CD4-positive, alpha-beta T cell treated with Interferon gamma for 1 hour (primary cell): ENCODE data around the gene CASP7.
"Not testable (repeated sequence)": the region's sequence is repeated elsewhere in the genome, so short reads cannot be mapped to it uniquely, and the experiment has no call there.

Experiments
- DNase-seq: peaks from one replicate; pipeline ENCODE4 v3.0.0-alpha.2; 2020

CASP7 gene

DNA sequence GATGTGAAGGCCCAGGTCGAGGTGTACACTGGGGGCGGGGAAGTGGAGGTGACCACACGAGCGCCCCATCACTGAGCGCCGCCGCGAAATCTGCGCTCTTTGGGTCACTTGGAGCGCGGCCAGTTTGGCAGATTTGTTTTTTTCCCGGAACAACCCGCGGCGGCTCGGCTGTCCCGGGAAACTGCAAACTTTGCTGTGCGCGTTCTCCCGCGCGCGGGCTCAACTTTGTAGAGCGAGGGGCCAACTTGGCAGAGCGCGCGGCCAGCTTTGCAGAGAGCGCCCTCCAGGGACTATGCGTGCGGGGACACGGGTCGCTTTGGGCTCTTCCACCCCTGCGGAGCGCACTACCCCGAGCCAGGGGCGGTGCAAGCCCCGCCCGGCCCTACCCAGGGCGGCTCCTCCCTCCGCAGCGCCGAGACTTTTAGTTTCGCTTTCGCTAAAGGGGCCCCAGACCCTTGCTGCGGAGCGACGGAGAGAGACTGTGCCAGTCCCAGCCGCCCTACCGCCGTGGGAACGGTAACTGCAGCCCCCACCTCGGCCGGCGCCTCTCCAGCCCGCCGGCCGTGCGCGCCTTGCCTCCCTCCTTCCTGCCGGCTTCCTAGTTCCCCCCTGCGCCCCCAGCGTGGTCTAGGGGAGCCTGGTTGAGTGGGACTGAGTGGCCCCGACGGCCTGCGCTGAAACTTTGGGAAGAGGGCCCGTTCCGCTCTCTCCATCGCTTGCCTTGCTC is at the start of gene CASP7:
Gene CASP7 (plus strand): TSS at position 450 of the 727 bp plus-strand sequence. CDS start 17,582 bp downstream, outside the sequence.
- peak; percentile 80 for DNase-seq

DNA sequence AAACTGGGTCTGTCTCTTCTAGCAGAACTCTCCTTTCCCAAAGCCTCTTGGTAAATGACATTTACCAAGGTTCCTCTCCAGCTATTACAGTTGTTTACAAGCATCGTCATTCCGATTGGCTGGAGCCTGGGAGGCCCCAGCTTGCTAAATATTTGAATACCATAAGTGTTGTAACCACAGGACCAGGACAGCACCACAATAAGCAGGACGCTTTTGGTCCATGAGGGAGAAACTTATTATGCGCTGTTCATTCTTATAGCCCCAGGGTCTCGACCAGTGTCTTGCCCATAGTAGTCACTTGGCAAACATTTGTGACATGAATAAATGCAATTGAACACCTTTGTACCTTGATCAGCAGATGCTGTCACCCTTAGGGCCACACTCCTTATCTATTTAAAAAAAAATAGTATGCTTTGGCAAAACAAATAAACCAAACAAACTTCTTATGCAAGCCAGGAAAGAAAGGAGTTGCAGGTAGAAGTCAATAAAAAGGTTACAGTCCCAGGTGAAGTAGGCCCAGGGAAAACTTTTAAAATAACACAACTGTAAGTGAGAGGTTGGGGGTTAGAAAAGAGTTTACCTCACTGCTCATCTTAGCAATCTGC is 48.7 kb upstream of the CASP7 start:
- DNase-seq = no peak

DNA sequence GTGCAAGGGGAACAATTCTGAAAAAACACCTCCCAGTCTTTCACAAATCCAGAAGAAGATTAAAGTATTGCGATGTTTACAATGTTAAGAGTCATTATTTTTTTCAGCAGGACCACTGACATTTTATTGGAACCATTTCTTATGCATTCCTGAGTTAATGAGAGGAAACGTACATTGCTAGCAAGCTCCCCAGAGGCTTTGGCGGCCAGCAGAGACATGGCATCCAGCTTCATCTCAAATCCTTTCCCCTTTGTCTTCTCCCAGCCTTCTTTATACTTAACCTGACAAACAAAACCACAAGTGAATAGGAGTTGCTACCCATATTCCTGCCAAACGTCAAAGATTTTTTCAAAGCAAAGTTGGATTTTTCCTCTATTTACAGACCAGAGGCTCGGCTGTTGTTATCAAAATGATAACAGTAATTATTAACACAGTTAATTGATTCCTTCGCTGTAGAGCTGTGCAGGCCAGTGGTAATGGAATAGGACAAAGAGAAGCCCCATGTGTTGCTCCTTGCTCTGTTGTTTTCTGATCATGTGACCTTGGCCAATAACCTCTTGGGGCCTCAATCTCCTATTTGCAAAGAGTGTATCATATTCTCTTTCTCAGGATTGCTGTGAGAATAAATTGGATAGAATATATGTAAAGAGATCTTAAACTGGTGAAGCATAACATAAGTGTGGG is 47.9 kb upstream of the CASP7 start:
- no peak for DNase-seq

DNA sequence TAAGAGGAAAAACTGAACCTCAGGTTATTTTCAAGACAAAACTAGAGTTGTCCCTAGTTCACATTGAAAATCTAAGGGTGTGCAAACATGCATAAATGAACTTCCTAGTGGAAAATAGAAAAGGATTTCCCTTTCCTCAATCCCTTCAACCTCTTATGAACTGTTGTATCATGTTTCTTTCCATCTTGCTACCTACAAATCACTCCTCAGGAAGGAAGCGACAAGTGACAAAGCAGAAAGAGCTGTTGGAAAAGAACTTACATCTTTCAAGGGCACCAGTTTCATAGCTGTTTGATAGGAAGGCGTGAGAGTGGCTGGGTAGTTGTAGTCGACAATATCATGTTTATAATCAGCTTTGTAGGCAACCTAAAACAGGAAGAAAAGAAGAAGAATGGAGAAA is 39.7 kb upstream of the CASP7 start:
- DNase-seq = no peak

DNA sequence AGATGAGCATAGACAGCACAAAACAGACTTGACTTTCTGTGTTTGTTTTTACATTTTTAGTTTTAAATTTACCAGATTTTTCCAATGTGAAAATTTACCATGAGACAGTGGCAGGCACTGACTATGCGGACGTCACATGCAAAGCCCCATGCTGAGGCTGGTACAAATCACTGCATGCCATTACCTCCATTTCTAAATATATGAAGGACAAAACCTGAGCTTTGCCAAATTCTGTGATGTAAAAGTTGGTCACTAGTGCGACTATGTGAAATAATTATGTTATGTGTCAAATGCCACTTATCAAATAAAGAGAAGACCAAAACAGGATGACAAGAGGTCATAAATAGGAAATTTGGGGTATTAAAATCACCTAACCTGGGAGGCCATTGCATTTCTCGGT is 38.0 kb upstream of the CASP7 start:
- no peak for DNase-seq

DNA sequence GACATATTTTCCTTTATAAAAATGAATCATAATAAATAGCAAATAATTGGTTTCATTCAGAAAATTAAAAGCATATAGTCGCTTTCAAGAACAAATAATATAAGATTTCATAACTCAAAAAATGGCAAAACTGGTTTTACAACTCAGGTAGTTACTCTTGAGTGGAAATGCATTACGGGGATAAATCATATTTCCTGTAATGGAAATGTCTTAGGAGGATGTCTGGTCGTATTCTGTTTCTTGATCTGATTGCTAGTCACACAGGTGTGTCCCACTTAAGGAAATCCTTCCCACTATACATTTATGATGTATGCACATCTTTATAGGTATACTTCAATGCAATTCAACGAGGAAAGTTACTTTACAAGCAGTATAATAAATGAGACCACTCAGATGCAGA is 36.5 kb upstream of the CASP7 start:
- no peak for DNase-seq

DNA sequence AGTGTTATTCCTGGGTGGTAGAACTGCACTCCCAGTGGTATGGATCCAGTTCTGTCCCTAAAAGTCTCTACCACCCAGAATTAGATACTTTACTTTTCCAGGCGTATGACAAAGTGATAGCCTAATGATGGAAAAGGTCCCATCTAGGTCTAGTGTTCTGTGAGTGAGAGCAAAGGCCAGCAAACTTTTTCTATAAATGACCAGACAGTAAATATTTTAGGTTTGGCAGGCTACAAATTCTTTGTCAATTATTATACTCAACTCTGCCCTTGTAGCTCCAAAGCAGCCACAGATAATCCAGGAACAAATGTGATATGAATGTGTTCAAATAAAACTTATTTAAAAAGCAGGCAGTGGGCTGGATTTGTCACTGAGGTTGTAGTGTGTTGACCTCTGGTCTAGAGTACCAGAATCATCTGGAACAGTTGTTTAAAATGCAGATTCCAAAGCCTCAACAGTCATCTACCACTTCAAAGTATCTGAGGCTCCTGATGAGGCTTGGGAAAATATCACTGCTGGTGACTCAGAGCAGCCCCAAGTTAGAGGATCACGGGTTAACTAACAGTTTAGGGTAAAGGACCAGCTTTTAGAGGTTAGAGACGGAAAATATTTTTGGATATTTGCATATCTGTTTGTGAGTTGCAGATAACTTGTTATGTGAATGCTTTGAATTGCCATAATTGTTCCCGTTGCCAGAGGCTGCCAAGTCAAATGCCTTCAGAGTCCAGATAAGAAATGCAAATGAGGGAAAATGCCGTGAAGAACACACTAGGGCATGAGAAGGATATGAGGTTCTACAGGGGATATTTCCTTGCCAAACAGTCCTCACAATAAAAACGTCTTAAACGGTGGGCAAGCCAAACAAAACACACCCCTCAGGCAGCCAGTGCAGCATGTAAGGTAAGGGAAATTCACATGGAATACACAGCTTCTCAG is 35.3 kb upstream of the CASP7 start:
- DNase-seq = no peak

DNA sequence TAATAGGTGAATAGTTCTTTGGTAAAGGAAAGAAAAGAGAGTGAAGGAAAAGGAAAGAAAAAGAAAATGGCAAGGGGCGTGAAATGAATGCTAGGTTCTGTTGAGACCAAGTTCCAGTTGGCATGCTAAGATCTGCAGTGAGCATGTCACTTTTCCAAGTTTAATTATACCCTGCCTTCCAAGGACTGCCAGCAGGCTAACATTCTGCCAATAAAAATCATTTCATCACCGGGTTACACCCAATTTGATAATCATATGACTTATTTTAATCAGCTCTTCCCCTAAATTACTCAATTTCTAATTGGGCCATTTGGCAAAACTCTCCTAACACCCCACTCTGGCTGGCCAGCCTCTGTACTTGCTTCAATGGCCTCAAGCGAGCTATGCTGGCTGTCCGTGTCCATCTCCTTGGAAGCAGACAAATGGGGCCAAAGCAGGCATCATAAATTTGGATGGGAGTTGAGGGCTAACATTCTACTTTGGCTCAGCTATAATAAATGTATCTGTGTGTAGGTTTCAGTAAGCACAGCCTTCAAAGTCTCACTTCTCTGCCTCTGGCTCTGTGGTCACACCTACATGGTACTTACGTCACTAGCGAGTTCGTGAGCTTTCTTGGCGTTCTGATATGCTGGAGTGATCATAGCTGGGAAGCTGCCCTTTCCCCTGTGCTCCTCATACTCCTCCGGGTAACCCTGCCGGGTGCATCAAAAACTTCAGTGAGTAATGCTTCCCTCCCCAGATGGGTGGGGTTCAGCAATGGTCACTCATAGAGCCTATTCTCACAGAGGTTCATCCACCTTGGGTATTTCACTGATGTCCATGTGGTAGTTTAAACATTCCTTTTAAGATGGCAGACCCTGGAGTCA is 33.1 kb upstream of the CASP7 start:
- no peak for DNase-seq

DNA sequence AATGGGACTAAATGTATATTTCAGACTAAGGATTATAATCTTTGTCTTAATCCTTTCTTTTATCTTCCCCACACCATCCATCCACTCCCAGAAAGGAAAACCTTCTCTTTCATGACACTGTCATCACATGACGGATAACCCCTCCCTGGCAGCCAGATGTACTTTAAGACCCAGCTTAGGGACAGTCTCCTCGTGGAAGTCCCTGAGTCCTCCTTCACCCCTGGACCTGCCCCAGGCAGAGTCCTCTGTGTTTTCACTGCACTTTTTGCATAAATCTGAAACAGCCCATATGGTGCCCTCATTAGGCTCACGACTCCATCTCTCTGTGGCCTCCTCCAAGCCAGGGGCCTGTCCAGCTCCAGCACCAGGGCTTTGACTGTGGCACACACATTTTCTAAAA is 31.9 kb upstream of the CASP7 start:
- no peak for DNase-seq

DNA sequence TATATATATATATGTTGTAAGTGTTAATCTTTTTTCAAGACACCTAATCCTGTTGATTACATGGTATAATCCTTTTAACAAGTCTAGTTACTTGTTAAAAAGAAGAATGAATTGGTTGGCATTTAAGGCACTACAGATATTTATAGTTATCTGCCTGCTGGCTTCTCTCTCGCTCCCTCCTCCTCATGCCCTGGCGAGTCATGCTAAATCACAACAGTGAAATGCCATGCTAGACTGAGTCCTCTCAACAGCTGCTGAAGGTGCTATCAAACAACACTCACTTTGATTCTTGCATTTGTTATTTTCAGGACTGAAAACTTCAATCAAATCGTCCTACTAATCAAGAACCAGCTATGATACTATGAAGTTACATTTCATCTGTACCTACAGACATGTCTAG is 31.2 kb upstream of the CASP7 start:
- no peak for DNase-seq

DNA sequence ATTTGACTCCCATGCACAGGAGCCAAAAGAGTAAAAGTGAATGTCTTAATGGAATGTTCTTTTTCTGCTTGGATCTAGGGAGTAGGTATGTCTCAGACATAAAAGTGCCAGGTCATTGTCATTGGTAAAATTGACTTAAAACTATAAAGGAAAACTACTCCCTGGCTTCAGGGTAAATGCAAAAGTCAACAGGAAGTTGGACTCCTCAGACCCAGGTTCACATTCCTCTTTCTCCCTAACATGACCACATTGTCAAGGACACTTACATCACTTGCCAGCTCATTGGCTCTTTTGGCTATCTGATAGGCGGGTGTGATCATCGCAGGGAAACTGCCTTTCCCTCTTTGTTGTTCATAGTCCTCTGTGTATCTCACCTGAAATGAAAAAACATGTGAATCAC is 29.5 kb upstream of the CASP7 start:
- DNase-seq = no peak

DNA sequence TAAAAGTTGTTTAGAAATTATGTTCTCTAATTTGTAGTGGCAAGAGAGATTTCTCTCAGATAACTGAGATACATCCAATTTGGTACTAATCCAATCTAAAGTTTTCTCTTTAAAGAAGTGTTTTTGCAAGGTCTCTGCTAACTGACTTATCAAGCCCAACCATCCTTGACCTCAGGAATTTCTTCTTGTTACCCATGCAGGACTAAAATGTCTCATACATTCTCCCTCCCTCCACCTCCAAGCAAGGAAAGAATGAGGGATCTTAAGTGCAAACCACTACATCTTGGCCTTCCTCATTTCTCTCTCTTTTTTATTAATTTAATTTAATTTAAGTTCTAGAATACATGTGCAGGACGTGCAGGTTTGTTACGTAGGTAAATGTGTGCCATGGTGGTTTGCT is 28.7 kb upstream of the CASP7 start:
- DNase-seq = no peak

DNA sequence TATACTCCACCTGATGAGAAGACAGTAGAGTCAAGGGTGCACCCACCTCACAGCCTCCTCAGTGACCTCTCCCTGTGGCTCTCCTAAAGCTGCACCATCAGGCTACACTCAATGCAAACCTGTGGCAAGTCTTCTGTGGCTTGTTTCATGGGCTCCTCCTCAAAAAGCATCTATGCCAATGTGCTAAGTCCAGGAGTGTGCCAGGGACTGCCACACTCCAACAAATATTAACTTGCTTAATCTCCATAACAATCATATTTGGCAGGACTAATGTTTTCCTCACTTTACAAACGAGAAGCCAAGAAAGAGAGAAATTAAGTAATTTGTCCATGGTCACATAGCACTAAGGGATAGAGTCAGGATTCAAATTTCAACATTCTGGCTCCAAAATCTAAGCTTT is 27.8 kb upstream of the CASP7 start:
- no peak for DNase-seq

DNA sequence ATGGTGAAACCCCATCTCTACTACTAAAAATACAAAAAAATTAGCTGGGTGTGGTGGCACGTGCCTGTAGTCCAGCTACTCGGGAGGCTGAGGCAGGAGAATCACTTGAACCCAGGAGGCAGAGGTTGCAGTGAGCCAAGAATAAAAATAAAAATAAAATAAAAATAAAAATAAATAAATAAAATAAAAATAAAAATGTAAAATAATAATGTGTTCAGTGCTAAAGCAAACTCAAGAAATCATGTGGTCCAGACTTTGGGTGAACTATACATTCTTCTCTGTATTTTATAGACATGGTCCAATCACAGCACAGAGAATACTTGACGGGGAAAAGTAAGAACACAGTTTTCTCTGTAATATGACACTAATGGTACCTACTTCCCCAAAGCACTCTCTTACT is 27.3 kb upstream of the CASP7 start:
- not testable (repeated sequence) for DNase-seq

DNA sequence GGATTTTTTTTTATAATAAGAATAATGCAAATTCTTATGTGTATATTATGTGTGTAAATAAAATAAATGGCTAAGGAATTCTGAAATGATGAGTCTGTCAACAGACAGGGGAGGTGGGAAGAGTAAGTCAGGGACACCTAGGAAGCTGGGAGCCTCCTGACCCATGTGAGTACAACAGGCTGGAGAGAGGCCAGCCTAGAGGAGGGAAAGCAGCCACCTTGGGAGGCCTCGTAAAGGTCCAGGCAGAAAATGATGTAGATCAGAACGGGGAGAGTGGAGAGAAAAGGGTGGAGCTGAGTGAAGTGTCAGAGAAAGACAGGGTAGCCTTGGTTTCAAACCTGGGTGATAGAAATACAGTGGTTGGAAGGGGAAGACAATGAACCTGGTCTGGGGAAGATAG is 22.8 kb upstream of the CASP7 start:
- no peak for DNase-seq

DNA sequence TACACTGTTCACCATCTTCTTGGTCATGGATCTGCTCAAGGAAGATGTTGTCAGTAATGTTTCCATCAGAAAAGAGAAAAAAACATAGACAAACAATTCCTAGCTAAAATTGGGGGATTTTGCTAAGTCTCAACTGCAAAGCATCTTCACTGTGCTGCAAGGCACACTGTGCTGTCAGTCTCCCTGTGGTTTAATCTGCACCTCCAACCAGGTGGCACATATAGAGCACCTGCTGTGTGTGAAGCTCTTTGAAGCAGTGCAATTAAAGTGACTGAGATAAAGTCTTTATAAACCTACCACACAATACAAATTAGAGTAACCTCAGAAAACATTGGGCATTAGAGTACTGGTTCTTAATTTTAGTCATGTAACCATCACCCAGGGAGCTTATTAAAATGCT is 22.2 kb upstream of the CASP7 start:
- DNase-seq = no peak

DNA sequence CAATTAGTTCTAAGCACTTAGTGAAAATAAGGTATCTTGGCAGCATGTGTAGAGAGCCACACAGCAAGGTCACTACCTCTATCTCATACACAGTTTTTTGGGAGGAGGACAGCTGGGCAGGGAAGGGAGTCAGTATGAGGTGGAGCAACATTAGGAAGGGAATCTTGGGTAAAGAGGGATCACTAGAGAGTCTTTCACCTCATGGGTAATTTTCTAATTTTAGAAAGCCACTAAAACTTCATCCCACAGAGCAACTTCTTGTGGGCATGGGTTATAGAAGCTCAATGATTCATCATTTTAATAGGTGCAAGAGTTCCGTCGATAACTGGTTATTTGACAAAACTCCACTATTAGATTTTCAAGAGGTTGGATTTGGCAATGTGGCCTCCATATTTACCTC is 18.4 kb upstream of the CASP7 start:
- DNase-seq = no peak

DNA sequence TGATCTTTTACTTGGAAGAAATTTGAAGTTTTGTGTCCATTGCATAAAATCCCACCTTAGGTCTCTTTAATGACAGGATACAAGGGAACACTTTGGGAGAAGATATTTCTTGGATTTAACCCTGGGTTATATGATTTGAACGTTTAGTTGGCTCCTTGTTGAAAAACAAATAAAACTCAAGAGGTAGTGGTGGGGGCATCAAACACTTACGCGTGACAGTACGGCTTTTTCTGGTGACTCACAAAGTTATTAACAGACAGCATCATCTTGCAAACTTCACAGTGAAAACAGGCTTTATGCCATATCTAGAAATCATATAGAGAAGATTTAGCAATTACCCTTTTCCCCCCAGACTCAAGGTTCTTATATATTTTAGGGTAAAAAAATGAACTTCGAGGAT is 16.6 kb upstream of the CASP7 start:
- DNase-seq = no peak

DNA sequence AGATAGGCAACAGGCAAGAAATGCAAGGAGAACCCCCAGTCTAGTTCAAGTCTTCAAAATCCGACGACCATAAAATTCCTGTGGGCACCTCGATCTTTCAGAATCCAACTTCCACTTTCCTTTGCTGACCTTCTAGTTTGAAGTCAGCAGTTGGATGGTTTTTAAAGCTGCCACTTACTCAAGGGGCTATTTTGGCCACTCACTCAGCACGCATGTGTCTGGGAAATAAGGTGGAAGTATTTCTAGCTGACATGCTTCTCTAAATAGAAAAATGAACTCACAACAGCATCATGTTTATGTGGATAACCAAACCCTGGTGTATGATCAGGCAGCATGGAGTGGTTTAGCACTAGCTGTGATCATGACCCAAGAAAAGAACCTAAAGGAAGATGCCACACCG is 15.8 kb upstream of the CASP7 start, which contains the start of gene NRAP:
Gene NRAP (minus strand): TSS at position 134 of the 400 bp plus-strand sequence. CDS start 159 bp downstream, outside the sequence.
- no peak for DNase-seq

DNA sequence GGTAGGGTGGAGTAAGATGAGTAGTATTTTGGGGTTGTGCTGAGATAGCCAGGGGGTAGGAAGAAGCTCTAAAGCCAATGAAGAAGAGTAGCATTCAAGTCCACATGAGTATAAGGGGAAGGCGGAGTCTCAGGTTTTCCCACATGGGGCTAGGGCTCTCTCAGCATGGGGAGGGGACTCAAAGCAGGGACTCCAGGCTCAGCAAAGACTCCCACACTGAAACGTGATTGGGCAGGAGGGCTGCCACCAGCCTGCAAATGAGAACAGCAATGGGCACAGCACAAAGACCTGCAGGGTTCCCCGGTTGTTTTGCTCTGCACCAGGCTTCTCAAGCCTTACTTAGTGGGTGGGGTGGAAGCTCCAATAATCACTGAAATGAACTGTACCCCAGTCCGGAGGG is 14.4 kb upstream of the CASP7 start:
- no peak for DNase-seq

DNA sequence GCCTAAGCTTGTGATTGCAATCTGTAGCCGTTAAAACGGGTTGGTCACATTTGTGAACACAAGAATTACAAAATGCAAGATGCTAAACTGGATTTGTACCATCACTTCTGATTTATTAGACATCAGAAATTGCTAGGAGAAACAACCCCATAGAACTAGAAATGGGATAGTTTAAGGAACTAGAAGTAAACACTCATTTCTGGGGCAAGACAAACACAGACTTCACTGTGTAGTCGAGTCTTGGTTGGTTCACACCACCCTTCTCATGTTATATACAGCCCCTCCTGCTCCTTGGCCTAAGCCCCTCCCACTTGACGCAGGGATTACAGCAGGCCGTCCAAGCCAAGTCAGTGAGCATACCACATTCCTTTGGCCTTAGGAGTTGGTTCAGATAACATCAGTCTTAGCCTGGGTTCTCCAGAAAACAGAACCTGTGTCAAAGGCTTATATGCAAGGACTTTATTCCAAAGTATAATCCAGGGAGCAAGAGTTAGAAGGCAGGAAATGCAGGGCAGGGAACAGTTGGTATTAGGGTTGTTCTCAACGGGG is 13.8 kb upstream of the CASP7 start:
- no peak for DNase-seq
